Measurements from ENCODE around the gene SMARCA2.

DNA sequence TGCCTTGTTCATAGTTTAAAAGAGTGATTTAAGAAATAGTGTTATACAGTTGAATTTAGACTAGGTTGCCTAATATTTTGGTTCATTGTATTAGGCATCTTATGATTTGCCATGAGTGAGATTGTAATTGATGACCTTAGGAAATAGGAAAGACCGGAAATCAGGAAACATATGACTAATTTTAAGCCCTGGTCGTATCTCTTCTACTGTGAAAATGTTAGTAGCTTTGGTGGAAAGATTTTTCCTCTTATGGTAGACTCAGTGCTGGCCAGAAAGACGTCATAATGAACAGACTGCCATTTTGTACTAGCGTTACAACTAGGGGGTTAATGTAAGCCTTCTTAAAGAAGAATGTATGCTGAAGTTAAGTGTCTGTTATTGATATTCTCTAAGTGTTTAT is 21.7 kb downstream of the SMARCA2 start:
- TF ChIP-seq EZH2 (IDR thresholded peaks at IDR 0.05; ENCODE audit: borderline replicate concordance, insufficient read depth, low read depth, low read length, poor library complexity, severe bottlenecking), result no peak
- TF ChIP-seq, protein P1, sequence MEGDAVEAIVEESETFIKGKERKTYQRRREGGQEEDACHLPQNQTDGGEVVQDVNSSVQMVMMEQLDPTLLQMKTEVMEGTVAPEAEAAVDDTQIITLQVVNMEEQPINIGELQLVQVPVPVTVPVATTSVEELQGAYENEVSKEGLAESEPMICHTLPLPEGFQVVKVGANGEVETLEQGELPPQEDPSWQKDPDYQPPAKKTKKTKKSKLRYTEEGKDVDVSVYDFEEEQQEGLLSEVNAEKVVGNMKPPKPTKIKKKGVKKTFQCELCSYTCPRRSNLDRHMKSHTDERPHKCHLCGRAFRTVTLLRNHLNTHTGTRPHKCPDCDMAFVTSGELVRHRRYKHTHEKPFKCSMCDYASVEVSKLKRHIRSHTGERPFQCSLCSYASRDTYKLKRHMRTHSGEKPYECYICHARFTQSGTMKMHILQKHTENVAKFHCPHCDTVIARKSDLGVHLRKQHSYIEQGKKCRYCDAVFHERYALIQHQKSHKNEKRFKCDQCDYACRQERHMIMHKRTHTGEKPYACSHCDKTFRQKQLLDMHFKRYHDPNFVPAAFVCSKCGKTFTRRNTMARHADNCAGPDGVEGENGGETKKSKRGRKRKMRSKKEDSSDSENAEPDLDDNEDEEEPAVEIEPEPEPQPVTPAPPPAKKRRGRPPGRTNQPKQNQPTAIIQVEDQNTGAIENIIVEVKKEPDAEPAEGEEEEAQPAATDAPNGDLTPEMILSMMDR (IDR thresholded peaks at IDR 0.05), result no peak
